ENCODE measurements around the gene POGLUT2. TPM values are rescaled to one million over a fixed set of nuclear protein-coding genes. Genes with fewer than 3 reads are reported as not detected.

POGLUT2 gene
- total RNA-seq, 2 donors from 2014 or later: 4.2 TPM; not detected in 1

- Histone ChIP-seq H3K4me1 (no peaks in the 10 kb centered on the region), H3K27ac (no peak overlapping the region), H3K4me3 (no peak overlapping the region), H3K9me3 (no peaks in the 10 kb centered on the region), H3K36me3 (replicated peaks in 1 of 2; ENCODE audit: insufficient read depth in 1 of 2, low read depth in 2 of 2) (no peaks in the 10 kb centered on the region), H3K27me3 (no peaks in the 10 kb centered on the region)
- WGBS, 2 donors: 57 to 77% methylated on average over 5 of the region's 5 CpGs
- DNase-seq (no peak), ATAC-seq (no peak)
- TF ChIP-seq POLR2A (IDR thresholded peaks at IDR 0.05): no peak
- TF ChIP-seq CTCF (IDR thresholded peaks at IDR 0.05): no peak
- intact Hi-C loops (cut with DNase I): no loop called here
Observed at GRCh38 chr13:102779436-102780159, 19.2 kb downstream of the POGLUT2 start.

- Histone ChIP-seq H3K9me3 (no peaks in the 10 kb centered on the region), H3K27ac (no peak overlapping the region), H3K27me3 (no peaks in the 10 kb centered on the region), H3K4me3 (no peak overlapping the region), H3K36me3 (replicated peaks in 1 of 2; ENCODE audit: insufficient read depth in 1 of 2, low read depth in 2 of 2) (no peaks in the 10 kb centered on the region), H3K4me1 (peaks cover 8% of the 10 kb centered on the region)
- DNase-seq (no peak), ATAC-seq (no peak)
- intact Hi-C loops (cut with DNase I): no loop called here
- no peak for TF ChIP-seq CTCF (IDR thresholded peaks at IDR 0.05)
- TF ChIP-seq POLR2A (IDR thresholded peaks at IDR 0.05): no peak
- WGBS, 2 donors: 74 to 79% methylated on average over 3 of the region's 3 CpGs
Observed at GRCh38 chr13:102777736-102778135, 21.0 kb downstream of the POGLUT2 start.

GRCh38 chr13:102776271-102776670, 22.5 kb downstream of the POGLUT2 start:
- ATAC-seq: no peak
- Histone ChIP-seq H3K9me3 (no peaks in the 10 kb centered on the region), H3K36me3 (replicated peaks in 1 of 2; ENCODE audit: insufficient read depth in 1 of 2, low read depth in 2 of 2) (no peaks in the 10 kb centered on the region), H3K4me3 (no peak overlapping the region), H3K4me1 (peaks cover 11% of the 10 kb centered on the region), H3K27ac (no peak overlapping the region), H3K27me3 (no peaks in the 10 kb centered on the region)
- intact Hi-C loops (cut with DNase I): no loop called here
- 82 to 85% methylated on average over 2 of the region's 2 CpGs for WGBS, 2 donors
- DNase-seq: no peak
- TF ChIP-seq POLR2A (IDR thresholded peaks at IDR 0.05) (no peak), CTCF (IDR thresholded peaks at IDR 0.05) (no peak)

- WGBS, 2 donors: 74 to 83% methylated on average over 14 of the region's 14 CpGs
- TF ChIP-seq POLR2A (IDR thresholded peaks at IDR 0.05): no peak
- no peak for TF ChIP-seq CTCF (IDR thresholded peaks at IDR 0.05)
- H3K27me3 ChIP-seq: no peaks in the 10 kb centered on the region
- peaks cover 11% of the 10 kb centered on the region for H3K4me1 ChIP-seq
- H3K4me3 ChIP-seq: no peak overlapping the region
- no peaks in the 10 kb centered on the region for H3K9me3 ChIP-seq
- intact Hi-C loops (cut with DNase I): no loop called here
- ATAC-seq (no peak), DNase-seq (no peak)
- H3K36me3 ChIP-seq (replicated peaks in 1 of 2; ENCODE audit: insufficient read depth in 1 of 2, low read depth in 2 of 2): no peaks in the 10 kb centered on the region
- peak overlapping the region in 1 of 4 donors; percentile 87 for H3K27ac ChIP-seq
Observed at GRCh38 chr13:102774591-102775520, 23.9 kb downstream of the POGLUT2 start.

All from body of pancreas (tissue), 4 donors.